HFFc6 (cell line): ENCODE results near the gene SEC63. TPM values are rescaled to one million over a fixed set of nuclear protein-coding genes. Genes with fewer than 3 reads are reported as not detected.
A peak's percentile ranks its signal among the peaks of the same experiment; 100 is the strongest.
"Not testable (repeated sequence)": the region's sequence is repeated elsewhere in the genome, so short reads cannot be mapped to it uniquely, and the experiment has no call there.

Experiments
- DNase-seq: peaks from one replicate; pipeline ENCODE4 v3.0.0-alpha.2; 2018
- H3K27ac Mint-ChIP-seq: 2 replicates; pipeline ENCODE4 v1.8.0; 2020; ENCODE audit warnings: mild to moderate bottlenecking, mixed read lengths
- H3K27me3 Mint-ChIP-seq: 2 replicates; pipeline ENCODE4 v1.8.0; 2021; ENCODE audit warnings: mild to moderate bottlenecking, moderate library complexity, mixed read lengths; ENCODE audit not compliant: insufficient read depth
- H3K36me3 Mint-ChIP-seq: 2 replicates; pipeline ENCODE4 v1.8.0; 2021; ENCODE audit warnings: low read depth, mixed read lengths
- H3K4me1 Mint-ChIP-seq: 2 replicates; pipeline ENCODE4 v1.8.0; 2020; ENCODE audit warnings: low read depth, mixed read lengths
- H3K4me3 Mint-ChIP-seq: 2 replicates; pipeline ENCODE4 v1.8.0; 2020; ENCODE audit warnings: mild to moderate bottlenecking, moderate library complexity, mixed read lengths
- H3K9me3 Mint-ChIP-seq: 2 replicates; pipeline ENCODE4 v1.8.0; 2020; ENCODE audit warnings: mild to moderate bottlenecking, mixed read lengths
- CTCF ChIP-seq: fragments of 200-600 bp; sonication (generic); IDR thresholded peaks from 2 replicates; pipeline ENCODE4 v1.5.0; 2021; ENCODE audit warnings: antibody characterized with exemption, mild to moderate bottlenecking
- total RNA-seq, 6 experiments: library from RNA; stranded (reverse); fragmentation: NEBNext Ultra II Directional; extraction: Animal tissue kit (Norgen Biotek cat#: 25700); gene quantifications; 2 replicates in 1 of 6; 3 replicates in 5 of 6; pipeline ENCODE4 v1.2.3, GENCODE V29; 2021

SEC63 gene
- total RNA-seq, 6 experiments from 2014 or later: 99.2 to 114 (median 106) TPM

DNA sequence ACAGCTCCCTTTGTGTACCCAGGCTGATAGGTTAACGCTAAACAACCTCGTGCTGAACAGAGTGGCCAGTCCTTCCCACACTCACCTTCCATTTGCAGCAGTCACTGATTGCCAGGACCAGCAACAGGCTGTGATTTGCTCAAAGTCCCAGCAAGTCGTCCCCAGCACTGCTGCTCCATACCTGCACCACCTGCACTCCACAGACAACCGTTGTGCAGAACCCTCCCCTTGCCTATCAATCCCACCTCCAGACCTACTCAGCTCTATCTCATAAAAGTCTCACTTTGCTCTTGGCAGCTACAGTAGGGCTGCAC lies 90.7 kb downstream of the SEC63 start:
- DNase-seq: no peak
- no peaks in the 10 kb centered on the region for H3K9me3 Mint-ChIP-seq
- H3K27ac Mint-ChIP-seq: no peak overlapping the region; the same call in 1 of the 2 replicates
- peaks cover 17% of the 10 kb centered on the region for H3K36me3 Mint-ChIP-seq
- peaks cover 9% of the 10 kb centered on the region for H3K27me3 Mint-ChIP-seq
- no peak overlapping the region for H3K4me3 Mint-ChIP-seq
- TF ChIP-seq CTCF: no peak
- peaks cover 44% of the 10 kb centered on the region for H3K4me1 Mint-ChIP-seq

GRCh38 chr6:107866606-107867301 lies 91.3 kb downstream of the SEC63 start:
- Mint-ChIP-seq H3K27me3 (peaks cover 9% of the 10 kb centered on the region), H3K36me3 (peaks cover 16% of the 10 kb centered on the region), H3K27ac (no peak overlapping the region; the same call in 1 of the 2 replicates), H3K9me3 (no peaks in the 10 kb centered on the region), H3K4me1 (peaks cover 39% of the 10 kb centered on the region), H3K4me3 (no peak overlapping the region)
- peak; percentile 22 for DNase-seq
- TF ChIP-seq CTCF: peak; percentile 74

DNA sequence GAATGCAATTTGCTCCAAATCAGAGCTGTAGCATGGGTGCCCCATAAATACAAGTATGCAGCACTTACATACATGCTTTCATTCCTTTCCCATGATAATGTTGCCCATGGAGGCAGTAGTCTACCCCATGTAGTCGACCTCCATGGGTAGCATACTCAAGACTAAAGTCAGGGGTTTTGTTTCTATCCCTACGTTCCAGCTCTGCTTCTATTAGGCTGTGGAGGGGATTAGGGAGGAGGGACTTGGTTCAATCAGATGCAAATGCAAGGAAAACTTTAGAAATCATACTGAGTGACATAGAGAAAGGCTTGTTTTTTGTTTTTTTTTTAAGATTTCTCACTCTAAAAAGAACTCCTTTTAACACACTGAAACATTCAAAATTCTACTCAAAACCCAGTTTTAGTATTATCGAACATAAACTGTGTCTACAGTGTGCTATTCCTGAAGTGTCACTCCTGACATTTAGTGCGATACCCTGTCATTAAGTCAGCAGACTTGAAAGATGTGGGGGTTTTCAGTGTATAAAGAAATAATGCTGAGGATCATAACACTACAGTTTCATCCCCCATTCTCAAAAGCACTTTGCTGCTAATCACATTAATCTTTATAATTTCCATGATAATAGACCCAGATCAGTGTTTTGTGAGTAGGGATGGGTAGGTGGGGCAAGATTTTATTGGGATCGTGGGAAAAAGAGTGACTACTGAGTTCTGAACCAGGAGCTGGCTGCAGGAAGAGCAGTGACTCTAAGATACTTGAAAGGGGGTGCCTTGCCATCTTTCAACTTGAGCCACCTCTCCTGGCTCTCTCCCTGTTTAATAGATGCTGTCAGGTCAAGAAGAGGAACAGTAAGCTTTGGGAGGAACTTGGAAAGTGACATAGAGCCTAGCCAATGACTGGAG lies 93.5 kb downstream of the SEC63 start:
- TF ChIP-seq CTCF: no peak
- Mint-ChIP-seq H3K4me1 (peaks cover 19% of the 10 kb centered on the region), H3K9me3 (peaks cover 4% of the 10 kb centered on the region; the same call in 1 of the 2 replicates), H3K4me3 (no peak overlapping the region), H3K27ac (no peak overlapping the region), H3K36me3 (peaks cover 4% of the 10 kb centered on the region; the same call in 1 of the 2 replicates), H3K27me3 (peaks cover 6% of the 10 kb centered on the region)
- no peak for DNase-seq

- H3K9me3 Mint-ChIP-seq: peaks cover 4% of the 10 kb centered on the region; the same call in 1 of the 2 replicates
- no peak overlapping the region for H3K4me3 Mint-ChIP-seq
- 0 out of 2 replicates have a peak, but pooled peaks cover 4% of the 10 kb centered on the region for H3K36me3 Mint-ChIP-seq
- TF ChIP-seq CTCF: no peak
- H3K27ac Mint-ChIP-seq: no peak overlapping the region
- H3K27me3 Mint-ChIP-seq: peaks cover 2% of the 10 kb centered on the region
- no peak for DNase-seq
- peaks cover 3% of the 10 kb centered on the region for H3K4me1 Mint-ChIP-seq
Observed at GRCh38 chr6:107862383-107862782, 95.6 kb downstream of the SEC63 start.

- not testable (repeated sequence) for H3K27ac Mint-ChIP-seq, H3K36me3 Mint-ChIP-seq, DNase-seq, H3K27me3 Mint-ChIP-seq, H3K4me3 Mint-ChIP-seq, H3K4me1 Mint-ChIP-seq, H3K9me3 Mint-ChIP-seq
Observed at GRCh38 chr6:107860963-107861362, 97.0 kb downstream of the SEC63 start.

- H3K9me3 Mint-ChIP-seq, H3K4me3 Mint-ChIP-seq, H3K27me3 Mint-ChIP-seq, H3K4me1 Mint-ChIP-seq, DNase-seq, H3K36me3 Mint-ChIP-seq, H3K27ac Mint-ChIP-seq: not testable (repeated sequence)
Observed at GRCh38 chr6:107860144-107860543, 97.9 kb downstream of the SEC63 start.
